Liver (tissue), 3 donors: Measurements from ENCODE around the gene SLC1A3.

Experiments used
- EGR1 ChIP-seq, 2 donors: IDR thresholded peaks; 2 replicates each; pipeline ENCODE4 v1.6.1; 2016 to 2018; ENCODE audit warnings: antibody characterized with exemption in 2 of 2, low read depth in 2 of 2
- GABPA ChIP-seq, 2 donors: IDR thresholded peaks in 1 of 2; conservative IDR thresholded peaks in 1 of 2; 2 replicates each; pipeline ENCODE4 v1.6.1; 2016; ENCODE audit warnings: antibody characterized with exemption in 2 of 2, mild to moderate bottlenecking in 1 of 2, moderate library complexity in 1 of 2
- RAD21 ChIP-seq, 2 donors: IDR thresholded peaks; 2 replicates each; pipeline ENCODE4 v1.6.1; 2016; ENCODE audit warnings: antibody characterized with exemption in 2 of 2, mild to moderate bottlenecking in 2 of 2
- RXRA ChIP-seq, 2 donors: IDR thresholded peaks; 2 replicates each; pipeline ENCODE4 v1.6.1; 2017 to 2018; ENCODE audit warnings: antibody characterized with exemption in 2 of 2, mild to moderate bottlenecking in 1 of 2
- SP1 ChIP-seq: IDR thresholded peaks from 2 replicates; pipeline ENCODE4 v1.6.1; 2018; ENCODE audit warnings: antibody characterized with exemption, mild to moderate bottlenecking
- TAF1 ChIP-seq: conservative IDR thresholded peaks from 2 replicates; pipeline ENCODE4 v1.6.1; 2016; ENCODE audit warnings: antibody characterized with exemption, mild to moderate bottlenecking
- YY1 ChIP-seq: IDR thresholded peaks from 2 replicates; pipeline ENCODE4 v1.6.1; 2016; ENCODE audit warnings: antibody characterized with exemption, mild to moderate bottlenecking
- TF ChIP-seq, protein P1 (sequence below): fragments of 150-350 bp; IDR thresholded peaks from 2 replicates; pipeline ENCODE4 v1.5.1; 2017; ENCODE audit warnings: improper control_type of control experiment, low read depth, low read length; ENCODE audit not compliant: missing input control
- TF ChIP-seq, protein P2 (sequence below): IDR thresholded peaks from 2 replicates; pipeline ENCODE4 v1.6.1; 2016; ENCODE audit warnings: antibody characterized with exemption, mild to moderate bottlenecking
- TF ChIP-seq, protein P3 (sequence below): IDR thresholded peaks from 2 replicates; pipeline ENCODE4 v1.6.1; 2016; ENCODE audit warnings: antibody characterized with exemption
- TF ChIP-seq, protein P4 (sequence below): IDR thresholded peaks from 2 replicates; pipeline ENCODE4 v1.6.1; 2016; ENCODE audit warnings: antibody characterized with exemption
- donor health status: healthy.
- donor health status: healthy.

DNA sequence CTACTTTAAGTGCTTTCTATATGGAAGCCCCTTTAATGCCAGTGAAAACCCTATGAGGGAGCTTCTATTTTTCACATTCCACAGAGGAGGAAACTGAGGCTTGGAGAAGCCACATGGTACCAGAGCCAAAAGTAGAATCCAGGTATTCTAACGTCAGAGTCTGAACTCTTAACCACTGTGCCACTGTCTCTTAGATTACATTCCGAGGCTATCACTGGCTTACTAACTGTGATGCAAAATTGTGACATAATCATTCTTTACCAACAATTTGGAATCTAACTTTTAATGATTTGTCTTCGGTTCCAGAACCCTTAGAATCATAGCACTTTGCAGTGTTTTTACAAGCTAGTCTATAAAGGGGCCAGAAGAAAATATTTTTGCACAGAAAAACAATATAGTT, 59.2 kb downstream of the SLC1A3 start:
- TF ChIP-seq, protein P1, sequence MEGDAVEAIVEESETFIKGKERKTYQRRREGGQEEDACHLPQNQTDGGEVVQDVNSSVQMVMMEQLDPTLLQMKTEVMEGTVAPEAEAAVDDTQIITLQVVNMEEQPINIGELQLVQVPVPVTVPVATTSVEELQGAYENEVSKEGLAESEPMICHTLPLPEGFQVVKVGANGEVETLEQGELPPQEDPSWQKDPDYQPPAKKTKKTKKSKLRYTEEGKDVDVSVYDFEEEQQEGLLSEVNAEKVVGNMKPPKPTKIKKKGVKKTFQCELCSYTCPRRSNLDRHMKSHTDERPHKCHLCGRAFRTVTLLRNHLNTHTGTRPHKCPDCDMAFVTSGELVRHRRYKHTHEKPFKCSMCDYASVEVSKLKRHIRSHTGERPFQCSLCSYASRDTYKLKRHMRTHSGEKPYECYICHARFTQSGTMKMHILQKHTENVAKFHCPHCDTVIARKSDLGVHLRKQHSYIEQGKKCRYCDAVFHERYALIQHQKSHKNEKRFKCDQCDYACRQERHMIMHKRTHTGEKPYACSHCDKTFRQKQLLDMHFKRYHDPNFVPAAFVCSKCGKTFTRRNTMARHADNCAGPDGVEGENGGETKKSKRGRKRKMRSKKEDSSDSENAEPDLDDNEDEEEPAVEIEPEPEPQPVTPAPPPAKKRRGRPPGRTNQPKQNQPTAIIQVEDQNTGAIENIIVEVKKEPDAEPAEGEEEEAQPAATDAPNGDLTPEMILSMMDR, result no peak
- no peak for TF ChIP-seq EGR1 (IDR thresholded peaks at IDR 0.05; ENCODE audit: low read depth in 2 of 2)
- TF ChIP-seq, protein P2, sequence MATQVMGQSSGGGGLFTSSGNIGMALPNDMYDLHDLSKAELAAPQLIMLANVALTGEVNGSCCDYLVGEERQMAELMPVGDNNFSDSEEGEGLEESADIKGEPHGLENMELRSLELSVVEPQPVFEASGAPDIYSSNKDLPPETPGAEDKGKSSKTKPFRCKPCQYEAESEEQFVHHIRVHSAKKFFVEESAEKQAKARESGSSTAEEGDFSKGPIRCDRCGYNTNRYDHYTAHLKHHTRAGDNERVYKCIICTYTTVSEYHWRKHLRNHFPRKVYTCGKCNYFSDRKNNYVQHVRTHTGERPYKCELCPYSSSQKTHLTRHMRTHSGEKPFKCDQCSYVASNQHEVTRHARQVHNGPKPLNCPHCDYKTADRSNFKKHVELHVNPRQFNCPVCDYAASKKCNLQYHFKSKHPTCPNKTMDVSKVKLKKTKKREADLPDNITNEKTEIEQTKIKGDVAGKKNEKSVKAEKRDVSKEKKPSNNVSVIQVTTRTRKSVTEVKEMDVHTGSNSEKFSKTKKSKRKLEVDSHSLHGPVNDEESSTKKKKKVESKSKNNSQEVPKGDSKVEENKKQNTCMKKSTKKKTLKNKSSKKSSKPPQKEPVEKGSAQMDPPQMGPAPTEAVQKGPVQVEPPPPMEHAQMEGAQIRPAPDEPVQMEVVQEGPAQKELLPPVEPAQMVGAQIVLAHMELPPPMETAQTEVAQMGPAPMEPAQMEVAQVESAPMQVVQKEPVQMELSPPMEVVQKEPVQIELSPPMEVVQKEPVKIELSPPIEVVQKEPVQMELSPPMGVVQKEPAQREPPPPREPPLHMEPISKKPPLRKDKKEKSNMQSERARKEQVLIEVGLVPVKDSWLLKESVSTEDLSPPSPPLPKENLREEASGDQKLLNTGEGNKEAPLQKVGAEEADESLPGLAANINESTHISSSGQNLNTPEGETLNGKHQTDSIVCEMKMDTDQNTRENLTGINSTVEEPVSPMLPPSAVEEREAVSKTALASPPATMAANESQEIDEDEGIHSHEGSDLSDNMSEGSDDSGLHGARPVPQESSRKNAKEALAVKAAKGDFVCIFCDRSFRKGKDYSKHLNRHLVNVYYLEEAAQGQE, result no peak
- no peak for TF ChIP-seq SP1
- TF ChIP-seq RAD21 (IDR thresholded peaks at IDR 0.05), result no peak
- no peak for TF ChIP-seq RXRA (IDR thresholded peaks at IDR 0.05)
- no peak for TF ChIP-seq YY1
- TF ChIP-seq, protein P3, sequence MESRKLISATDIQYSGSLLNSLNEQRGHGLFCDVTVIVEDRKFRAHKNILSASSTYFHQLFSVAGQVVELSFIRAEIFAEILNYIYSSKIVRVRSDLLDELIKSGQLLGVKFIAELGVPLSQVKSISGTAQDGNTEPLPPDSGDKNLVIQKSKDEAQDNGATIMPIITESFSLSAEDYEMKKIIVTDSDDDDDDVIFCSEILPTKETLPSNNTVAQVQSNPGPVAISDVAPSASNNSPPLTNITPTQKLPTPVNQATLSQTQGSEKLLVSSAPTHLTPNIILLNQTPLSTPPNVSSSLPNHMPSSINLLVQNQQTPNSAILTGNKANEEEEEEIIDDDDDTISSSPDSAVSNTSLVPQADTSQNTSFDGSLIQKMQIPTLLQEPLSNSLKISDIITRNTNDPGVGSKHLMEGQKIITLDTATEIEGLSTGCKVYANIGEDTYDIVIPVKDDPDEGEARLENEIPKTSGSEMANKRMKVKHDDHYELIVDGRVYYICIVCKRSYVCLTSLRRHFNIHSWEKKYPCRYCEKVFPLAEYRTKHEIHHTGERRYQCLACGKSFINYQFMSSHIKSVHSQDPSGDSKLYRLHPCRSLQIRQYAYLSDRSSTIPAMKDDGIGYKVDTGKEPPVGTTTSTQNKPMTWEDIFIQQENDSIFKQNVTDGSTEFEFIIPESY, result no peak
- TF ChIP-seq, protein P4, sequence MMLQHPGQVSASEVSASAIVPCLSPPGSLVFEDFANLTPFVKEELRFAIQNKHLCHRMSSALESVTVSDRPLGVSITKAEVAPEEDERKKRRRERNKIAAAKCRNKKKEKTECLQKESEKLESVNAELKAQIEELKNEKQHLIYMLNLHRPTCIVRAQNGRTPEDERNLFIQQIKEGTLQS, result no peak
- TF ChIP-seq TAF1, result no peak
- no peak for TF ChIP-seq GABPA (IDR thresholded peaks at IDR 0.05 in 1 of 2, conservative IDR thresholded peaks at IDR 0.05 in 1 of 2)
